Loucy (cell line): ENCODE results near the gene RYR2.

Experiments used
- H2AFZ ChIP-seq: fragments of 200-600 bp; sonication (generic); 2 replicates; pipeline ENCODE4 v1.6.0; 2016; ENCODE audit warnings: antibody characterized with exemption, mild to moderate bottlenecking, low read length, moderate library complexity
- H3F3A ChIP-seq: fragments of 200-600 bp; 2 replicates; pipeline ENCODE4 v1.6.0; 2016; ENCODE audit warnings: antibody characterized with exemption, low read depth, mild to moderate bottlenecking
- H3K27me3 ChIP-seq: fragments of 200-600 bp; sonication (generic); 2 replicates; pipeline ENCODE4 v1.6.1; 2014; ENCODE audit warnings: low read length, mild to moderate bottlenecking; ENCODE audit not compliant: insufficient read depth, poor library complexity, severe bottlenecking
- H3K36me3 ChIP-seq: fragments of 200-600 bp; sonication (generic); 2 replicates; pipeline ENCODE4 v1.6.1; 2016; ENCODE audit warnings: low read length; ENCODE audit not compliant: insufficient read depth
- H3K4me1 ChIP-seq: fragments of 200-600 bp; sonication (generic); 2 replicates; pipeline ENCODE4 v1.5.1; 2014; ENCODE audit warnings: low read length, mild to moderate bottlenecking; ENCODE audit not compliant: insufficient read depth, poor library complexity, severe bottlenecking
- H3K4me2 ChIP-seq: fragments of 200-600 bp; sonication (generic); 2 replicates; pipeline ENCODE4 v1.6.0; 2014; ENCODE audit warnings: antibody characterized with exemption, low read length, low read depth, mild to moderate bottlenecking; ENCODE audit not compliant: poor library complexity, severe bottlenecking
- H3K4me3 ChIP-seq: fragments of 200-600 bp; sonication (generic); 2 replicates; pipeline ENCODE4 v1.5.1; 2014; ENCODE audit warnings: low read length, mild to moderate bottlenecking, mixed read lengths; ENCODE audit not compliant: poor library complexity, severe bottlenecking
- H3K79me2 ChIP-seq: fragments of 200-600 bp; sonication (generic); 2 replicates; pipeline ENCODE4 v1.6.1; 2014; ENCODE audit warnings: low read length; ENCODE audit not compliant: insufficient read depth
- H3K9ac ChIP-seq: fragments of 200-600 bp; sonication (generic); 2 replicates; pipeline ENCODE4 v1.6.0; 2014; ENCODE audit warnings: mild to moderate bottlenecking, low read depth, low read length, moderate library complexity; ENCODE audit not compliant: poor library complexity, severe bottlenecking
- H3K9me2 ChIP-seq: fragments of 200-600 bp; sonication (generic); replicated peaks from 2 replicates; pipeline ENCODE4 v1.6.1; 2016; ENCODE audit warnings: low read depth, low read length, mixed read lengths
- H3K9me3 ChIP-seq: fragments of 200-600 bp; sonication (generic); 2 replicates; pipeline ENCODE4 v1.6.1; 2014; ENCODE audit warnings: mild to moderate bottlenecking, antibody characterized with exemption, low read length, low read depth; ENCODE audit not compliant: insufficient read depth
- H4K20me1 ChIP-seq: fragments of 200-600 bp; sonication (generic); 2 replicates; pipeline ENCODE4 v1.6.0; 2014; ENCODE audit warnings: antibody characterized with exemption, low read length, mild to moderate bottlenecking; ENCODE audit not compliant: insufficient read depth, poor library complexity, severe bottlenecking
- EZH2phosphoT487 ChIP-seq: fragments of 200-600 bp; IDR thresholded peaks from 2 replicates; pipeline ENCODE4 v1.6.1; 2018; ENCODE audit warnings: antibody characterized with exemption, mild to moderate bottlenecking, moderate library complexity, borderline replicate concordance
- TF ChIP-seq, protein P1 (sequence below): fragments of 200-600 bp; sonication (generic); conservative IDR thresholded peaks from 2 replicates; pipeline ENCODE4 v1.5.1; 2014; ENCODE audit warnings: mild to moderate bottlenecking, antibody characterized with exemption, low read length

The RYR2 gene

DNA sequence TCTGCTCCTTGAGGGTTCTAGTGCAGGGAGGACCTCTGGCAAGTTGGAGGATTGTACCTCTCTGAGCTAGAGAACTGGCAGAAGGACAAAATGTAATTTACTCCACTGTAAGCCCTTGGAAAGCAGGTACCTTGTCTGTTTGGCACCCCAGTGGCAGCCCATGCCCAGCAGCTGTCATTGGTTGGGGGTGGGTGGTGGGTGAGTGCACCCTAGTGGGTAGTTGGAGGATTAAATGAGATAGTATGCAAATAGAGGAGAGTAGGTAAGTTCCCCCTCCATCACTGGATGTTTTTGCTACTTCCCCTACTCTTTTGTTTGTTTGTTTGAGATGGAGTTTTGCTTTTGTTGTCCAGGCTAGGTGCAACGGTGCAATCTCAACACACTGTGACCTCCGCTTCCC is 69.8 kb downstream of the RYR2 start:
- Histone ChIP-seq H3K4me3 (no peak overlapping the region), H3K9me3 (no peaks in the 10 kb centered on the region), H3K4me1 (no peaks in the 10 kb centered on the region), H3K4me2 (no peak overlapping the region), H3K79me2 (no peaks in the 10 kb centered on the region), H2AFZ (no peak overlapping the region), H3F3A (no peaks in the 10 kb centered on the region), H3K36me3 (no peaks in the 10 kb centered on the region), H4K20me1 (no peaks in the 10 kb centered on the region), H3K27me3 (no peaks in the 10 kb centered on the region), H3K9me2 (no peaks in the 10 kb centered on the region), H3K9ac (no peak overlapping the region)
- TF ChIP-seq, protein P1, sequence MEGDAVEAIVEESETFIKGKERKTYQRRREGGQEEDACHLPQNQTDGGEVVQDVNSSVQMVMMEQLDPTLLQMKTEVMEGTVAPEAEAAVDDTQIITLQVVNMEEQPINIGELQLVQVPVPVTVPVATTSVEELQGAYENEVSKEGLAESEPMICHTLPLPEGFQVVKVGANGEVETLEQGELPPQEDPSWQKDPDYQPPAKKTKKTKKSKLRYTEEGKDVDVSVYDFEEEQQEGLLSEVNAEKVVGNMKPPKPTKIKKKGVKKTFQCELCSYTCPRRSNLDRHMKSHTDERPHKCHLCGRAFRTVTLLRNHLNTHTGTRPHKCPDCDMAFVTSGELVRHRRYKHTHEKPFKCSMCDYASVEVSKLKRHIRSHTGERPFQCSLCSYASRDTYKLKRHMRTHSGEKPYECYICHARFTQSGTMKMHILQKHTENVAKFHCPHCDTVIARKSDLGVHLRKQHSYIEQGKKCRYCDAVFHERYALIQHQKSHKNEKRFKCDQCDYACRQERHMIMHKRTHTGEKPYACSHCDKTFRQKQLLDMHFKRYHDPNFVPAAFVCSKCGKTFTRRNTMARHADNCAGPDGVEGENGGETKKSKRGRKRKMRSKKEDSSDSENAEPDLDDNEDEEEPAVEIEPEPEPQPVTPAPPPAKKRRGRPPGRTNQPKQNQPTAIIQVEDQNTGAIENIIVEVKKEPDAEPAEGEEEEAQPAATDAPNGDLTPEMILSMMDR: no peak
- no peak for TF ChIP-seq EZH2phosphoT487

DNA sequence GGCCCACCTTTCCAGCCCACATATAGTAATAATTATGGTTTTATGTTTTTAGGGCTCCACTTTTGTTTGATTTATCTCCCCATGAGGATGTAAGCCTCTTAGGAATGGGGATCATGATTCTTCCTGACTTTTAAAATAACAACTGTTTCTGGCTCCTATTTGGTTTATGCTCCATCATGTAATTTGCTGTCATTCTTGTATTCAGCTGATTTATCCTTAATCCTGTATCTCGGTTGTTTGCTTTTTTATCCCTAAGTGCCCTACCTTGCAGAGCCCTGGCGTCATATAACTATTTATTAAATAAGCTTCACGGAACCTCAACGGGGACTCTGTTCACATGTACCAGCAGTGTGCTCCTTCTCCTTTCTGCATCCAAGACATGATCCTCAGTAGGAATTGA is 70.7 kb downstream of the RYR2 start:
- H3K4me1 ChIP-seq: no peaks in the 10 kb centered on the region
- H2AFZ ChIP-seq: no peak overlapping the region
- no peak overlapping the region for H3K4me2 ChIP-seq
- no peaks in the 10 kb centered on the region for H3K27me3 ChIP-seq
- no peaks in the 10 kb centered on the region for H4K20me1 ChIP-seq
- no peaks in the 10 kb centered on the region for H3K9me2 ChIP-seq
- no peak for TF ChIP-seq EZH2phosphoT487
- TF ChIP-seq, protein P1: no peak
- no peaks in the 10 kb centered on the region for H3K9me3 ChIP-seq
- no peaks in the 10 kb centered on the region for H3F3A ChIP-seq
- no peak overlapping the region for H3K9ac ChIP-seq
- H3K79me2 ChIP-seq: no peaks in the 10 kb centered on the region
- H3K4me3 ChIP-seq: no peak overlapping the region
- no peaks in the 10 kb centered on the region for H3K36me3 ChIP-seq

DNA sequence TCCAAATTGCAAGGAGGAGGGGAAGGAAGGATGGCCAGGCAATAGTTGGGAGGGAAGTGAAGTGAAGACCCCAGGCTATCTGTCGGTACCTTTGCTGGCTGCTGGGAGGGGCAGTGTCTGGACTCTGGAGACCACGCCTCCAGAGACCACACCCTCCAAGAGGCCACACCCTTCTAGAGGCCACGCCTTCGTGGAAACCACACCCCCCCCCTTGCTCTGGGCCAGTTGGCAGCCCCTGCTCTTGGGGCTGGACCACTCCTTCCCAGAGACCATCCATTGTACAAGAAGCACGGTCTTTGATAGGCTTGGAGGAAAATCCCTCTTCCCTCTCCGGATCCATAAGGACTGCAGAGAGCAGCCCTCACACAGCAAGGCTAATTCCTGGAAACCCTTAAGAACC is 73.1 kb downstream of the RYR2 start:
- no peaks in the 10 kb centered on the region for H3K4me1 ChIP-seq
- H4K20me1 ChIP-seq: no peaks in the 10 kb centered on the region
- H3K36me3 ChIP-seq: no peaks in the 10 kb centered on the region
- H3K27me3 ChIP-seq: no peaks in the 10 kb centered on the region
- H3K4me3 ChIP-seq: no peak overlapping the region
- H3K9ac ChIP-seq: no peak overlapping the region
- no peaks in the 10 kb centered on the region for H3F3A ChIP-seq
- H2AFZ ChIP-seq: no peak overlapping the region
- H3K4me2 ChIP-seq: no peak overlapping the region
- no peak for TF ChIP-seq EZH2phosphoT487
- TF ChIP-seq, protein P1: no peak
- H3K79me2 ChIP-seq: no peaks in the 10 kb centered on the region
- H3K9me3 ChIP-seq: no peaks in the 10 kb centered on the region
- H3K9me2 ChIP-seq: no peaks in the 10 kb centered on the region
